Suppressor macrophage treated with lipopolysaccharide for 4 hours (primary cell): ENCODE measurements around the gene DPY19L1.
"Not testable (repeated sequence)": the region's sequence is repeated elsewhere in the genome, so short reads cannot be mapped to it uniquely, and the experiment has no call there.

Source experiments
- DNase-seq: peaks from one replicate; pipeline ENCODE4 v3.0.0-alpha.2; 2020

The DPY19L1 gene

DNA sequence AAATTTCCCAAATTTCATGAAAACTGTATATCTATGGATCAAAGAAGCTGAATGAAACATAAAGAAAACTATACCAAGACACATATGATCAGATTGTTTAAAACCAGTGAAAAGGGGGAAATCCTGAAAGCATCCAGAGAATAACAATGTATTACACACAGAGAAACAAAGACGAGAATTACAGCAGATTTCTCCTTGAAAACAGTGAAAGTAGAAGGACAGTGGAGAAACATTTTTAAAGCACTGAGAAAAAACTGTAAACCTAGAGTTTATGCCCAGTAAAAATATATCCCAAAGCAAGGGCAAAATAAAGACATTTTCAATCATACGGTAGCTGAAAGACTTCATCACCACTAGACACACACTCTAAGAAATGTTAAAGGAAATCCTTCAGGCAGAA is 121.0 kb downstream of the DPY19L1 start:
- DNase-seq: no peak

DNA sequence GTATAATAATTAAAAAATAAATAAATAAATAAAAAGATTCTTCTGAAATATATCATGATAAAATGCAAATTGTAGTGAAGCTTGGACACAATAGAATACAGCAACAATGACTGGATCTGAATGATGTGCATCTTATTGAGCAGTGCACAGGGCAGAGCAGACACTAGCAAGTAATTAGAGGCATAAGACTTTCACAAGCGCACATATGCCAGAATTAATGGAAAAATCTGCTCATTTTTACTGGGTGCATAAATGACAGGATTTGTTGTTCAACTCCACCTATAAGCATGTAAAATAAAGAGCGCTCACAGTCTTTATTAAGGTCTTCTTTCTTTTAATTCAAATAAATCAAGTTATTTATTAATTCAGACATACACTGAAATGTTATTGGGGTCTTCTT is 125.0 kb downstream of the DPY19L1 start:
- no peak for DNase-seq

DNA sequence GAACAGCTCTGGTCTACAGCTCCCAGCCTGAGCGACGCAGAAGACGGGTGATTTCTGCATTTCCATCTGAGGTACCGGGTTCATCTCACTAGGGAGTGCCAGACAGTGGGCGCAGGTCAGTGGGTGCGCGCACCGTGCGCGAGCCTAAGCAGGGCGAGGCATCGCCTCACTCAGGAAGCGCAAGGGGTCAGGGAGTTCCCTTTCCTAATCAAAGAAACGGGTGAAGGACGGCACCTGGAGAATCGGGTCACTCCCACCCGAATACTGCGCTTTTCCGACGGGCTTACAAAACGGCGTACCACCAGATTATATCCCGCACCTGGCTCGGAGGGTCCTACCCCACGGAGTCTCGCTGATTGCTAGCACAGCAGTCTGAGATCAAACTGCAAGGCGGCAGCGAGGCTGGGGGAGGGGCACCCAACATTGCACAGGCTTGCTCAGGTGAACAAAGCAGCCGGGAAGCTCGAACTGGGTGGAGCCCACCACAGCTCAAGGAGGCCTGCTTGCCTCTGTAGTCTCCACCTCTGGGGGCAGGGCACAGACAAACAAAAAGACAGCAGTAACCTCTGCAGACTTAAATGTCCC is 130.9 kb downstream of the DPY19L1 start:
- DNase-seq: not testable (repeated sequence)

DNA sequence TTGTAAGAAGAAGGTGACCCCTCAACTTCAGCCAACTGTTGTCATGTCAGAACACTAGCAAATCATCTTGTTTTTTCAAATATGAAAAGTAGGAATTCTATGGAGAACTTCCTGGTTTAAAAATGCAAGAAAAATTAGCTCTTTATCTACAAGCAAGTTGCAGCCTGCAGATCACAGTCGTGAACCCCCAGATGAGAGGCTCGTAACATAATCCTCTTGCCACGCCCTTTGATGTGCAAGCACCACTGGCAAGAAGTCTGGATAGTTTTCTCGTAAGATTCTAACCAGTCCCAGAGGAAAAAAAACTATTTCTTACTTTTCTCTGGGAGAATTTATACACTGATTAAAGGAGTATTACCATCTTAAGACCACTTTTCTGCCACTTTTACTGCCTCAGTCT is 132.3 kb downstream of the DPY19L1 start:
- DNase-seq: no peak

DNA sequence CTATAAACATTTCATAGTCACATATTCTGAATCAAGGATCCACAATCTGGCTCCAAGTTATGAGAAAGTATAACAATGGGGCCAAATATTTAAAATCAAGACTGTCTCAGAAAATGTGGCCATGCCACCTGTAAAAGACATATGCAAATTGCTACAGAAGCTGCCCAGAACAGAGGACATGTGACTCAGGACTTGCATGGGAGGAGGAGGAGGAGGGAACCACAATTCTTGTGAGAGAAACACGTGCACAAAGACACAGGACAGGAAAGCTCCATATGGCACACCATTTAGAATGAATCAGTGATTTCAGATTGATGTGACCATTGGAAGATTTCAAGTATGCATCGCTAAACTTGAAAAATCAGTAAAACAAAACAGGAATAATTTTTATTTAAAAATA is 133.4 kb downstream of the DPY19L1 start:
- not testable (repeated sequence) for DNase-seq

DNA sequence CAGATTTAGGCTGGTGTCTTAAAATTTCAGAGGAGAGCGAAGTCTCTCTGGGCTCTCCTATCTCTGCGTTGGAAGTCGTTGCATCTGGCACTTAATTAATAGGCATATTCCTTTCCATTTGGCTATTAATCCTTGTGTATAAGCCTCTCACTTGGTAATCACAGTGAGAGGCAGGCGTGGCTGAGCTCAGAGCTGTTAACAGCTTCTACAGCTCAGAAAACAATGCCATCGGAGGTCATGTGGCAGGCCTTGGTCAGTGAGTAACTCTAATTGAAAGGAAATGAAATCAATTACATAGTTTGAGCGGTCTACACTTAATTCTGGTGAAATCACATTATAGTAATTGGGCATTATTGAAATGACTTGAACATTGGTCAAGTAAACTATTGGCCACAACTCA is 135.1 kb downstream of the DPY19L1 start:
- DNase-seq: no peak

DNA sequence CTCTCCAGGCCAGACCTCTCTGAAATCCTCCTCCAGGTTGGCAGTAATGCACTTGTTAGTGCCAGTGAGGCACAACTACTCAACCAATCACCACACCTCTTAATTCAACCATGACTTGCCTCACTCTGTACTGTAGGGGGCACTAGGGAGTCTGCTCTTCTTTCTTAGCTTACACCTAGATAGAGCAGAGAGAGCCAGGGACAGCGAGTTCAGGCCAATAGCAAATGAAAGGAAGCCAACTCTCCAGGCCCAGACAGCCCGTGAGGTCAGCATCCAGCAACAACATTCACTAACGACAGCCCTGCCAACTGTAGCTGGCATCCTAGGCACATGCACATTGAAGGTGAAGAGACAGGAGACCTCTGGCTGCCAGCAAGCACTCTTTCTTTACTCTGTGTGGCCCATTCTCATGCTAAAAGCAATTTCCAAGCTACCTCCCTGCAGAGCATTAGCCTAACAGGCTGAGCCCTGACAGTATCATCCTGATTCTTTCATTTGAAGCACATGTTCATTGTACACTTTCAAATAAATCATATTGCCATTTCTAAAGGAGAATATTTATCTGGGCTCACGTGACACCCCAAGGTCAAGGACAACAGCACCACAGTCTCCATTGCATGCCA is 136.3 kb downstream of the DPY19L1 start:
- DNase-seq: no peak

DNA sequence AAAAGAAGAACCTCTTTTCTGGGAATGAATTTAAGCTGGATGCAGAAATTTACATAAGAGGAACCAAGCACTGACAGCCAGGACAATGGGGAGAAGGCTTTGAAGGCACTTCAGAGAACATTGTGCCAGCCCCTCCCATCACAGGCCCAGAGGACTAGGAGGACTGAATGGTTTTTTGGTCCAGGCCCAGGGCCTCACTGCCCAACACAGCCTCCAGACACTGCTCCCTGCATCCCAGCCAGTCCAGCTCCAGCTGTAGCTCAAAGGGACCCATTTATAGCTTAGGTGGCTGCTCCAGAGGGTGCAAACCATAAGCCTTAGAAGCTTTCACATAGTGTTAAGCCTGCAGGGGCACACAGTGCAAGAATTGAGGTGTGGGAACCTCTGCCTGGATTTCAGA is 142.1 kb downstream of the DPY19L1 start:
- no peak for DNase-seq

DNA sequence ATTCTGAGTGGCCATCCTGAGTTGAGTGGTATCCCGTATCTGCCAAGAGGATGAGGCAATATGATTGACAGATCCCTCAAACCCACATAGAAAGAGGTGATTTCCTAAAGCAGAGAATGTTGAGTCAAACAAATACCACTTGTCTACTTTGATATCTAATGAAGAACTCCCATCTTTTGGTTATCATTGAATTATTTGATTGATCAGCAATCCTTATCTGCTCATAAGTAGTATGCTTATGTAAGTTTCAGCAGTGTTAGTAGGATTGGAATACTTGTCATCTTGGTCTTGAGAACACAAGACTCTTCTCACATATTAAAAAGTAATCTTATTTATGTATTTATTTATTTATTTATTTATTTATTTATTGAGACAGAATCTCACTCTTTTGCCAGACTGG is 147.3 kb downstream of the DPY19L1 start:
- no peak for DNase-seq

DNA sequence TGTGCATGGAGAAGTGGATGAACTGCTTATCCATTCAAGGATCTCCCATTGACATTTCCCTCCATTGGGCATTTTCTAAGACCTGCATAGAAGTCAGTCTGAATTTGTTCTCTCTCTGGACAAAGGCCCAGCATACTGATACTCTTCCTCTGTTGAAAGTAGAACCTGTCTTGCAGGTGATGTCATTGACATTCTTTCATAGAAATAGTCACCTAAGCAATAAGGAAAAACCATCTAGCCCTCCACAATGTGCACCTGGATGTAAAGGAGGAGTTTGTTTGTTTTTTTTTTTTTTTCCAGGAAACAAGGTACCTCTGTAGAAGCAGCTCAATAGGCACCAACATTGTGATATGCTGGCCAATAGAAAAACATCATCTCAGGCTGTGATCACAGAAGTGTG is 150.4 kb downstream of the DPY19L1 start:
- DNase-seq: no peak

DNA sequence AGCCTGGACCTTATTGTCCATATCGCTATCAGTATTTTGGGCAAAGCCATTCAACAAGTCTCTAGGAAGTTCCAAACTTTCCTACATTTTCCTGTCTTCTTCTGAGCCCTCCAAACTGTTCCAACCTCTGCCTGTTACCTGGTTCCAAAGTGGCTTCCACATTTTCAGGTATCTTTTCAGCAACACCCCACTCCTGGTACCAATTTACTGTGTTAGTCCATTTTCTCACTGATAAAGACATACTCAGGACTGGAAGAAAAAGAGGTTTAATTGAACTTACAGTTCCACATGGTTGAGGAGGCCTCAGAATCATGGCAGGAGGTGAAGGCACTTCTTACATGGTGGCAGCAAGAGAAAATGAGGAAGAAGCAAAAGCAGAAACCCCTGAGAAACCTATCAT is 153.4 kb downstream of the DPY19L1 start:
- not testable (repeated sequence) for DNase-seq

DNA sequence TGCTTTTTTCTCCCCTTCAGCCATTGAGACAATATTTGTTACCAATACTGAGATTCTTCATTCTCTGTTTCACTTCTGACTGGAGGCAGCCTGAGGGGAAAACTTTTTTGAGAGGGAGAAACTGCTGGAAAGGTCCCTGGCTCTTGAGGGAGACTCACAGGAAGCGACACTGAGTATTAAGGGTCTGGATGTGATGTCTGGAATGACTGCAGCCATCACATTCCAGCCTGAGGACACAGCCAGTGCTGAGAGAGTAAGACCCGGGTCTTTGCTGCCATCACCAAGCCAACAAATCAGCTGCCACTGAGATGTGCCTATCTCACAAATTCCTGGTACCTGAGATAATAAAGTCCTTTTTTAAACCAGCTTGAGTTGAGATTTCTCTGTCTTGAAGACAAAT is 157.4 kb downstream of the DPY19L1 start:
- no peak for DNase-seq

DNA sequence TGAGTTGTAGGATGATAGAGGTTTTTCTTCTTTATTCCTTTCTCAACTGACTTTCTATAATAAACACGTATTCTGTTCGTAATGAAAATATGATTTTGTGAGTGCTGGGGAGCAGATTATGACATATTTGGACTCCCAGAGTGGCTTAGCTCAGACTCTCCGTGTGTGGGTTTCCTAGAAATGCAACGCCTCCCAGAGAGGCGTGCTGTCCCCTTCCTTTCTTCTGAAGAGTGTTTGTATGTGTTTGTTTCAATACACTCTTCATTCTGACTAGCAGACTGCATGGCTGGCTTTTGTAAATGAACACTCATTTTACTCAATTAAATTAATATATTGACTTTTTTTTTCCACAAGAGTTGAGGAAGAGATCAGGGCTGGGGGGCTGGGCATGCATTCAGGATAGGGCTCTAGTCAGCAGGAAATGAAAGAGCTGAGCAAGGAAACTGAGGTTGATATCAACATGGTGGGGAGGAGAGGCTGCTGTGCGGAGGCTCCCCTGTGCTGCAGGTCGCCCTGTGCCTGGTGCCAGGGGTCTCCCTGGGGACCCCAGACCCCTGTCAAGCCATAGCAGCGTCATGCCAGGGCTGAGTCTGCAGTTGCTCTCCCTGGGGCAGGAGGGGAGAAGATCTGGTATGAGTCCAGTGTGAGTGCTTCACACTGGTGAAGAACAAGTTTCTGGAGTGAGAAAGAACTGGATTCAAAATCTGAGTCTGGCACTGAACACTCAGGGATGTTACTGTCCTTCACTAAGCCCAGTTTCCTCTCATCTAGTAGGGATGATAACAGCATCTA is 158.1 kb downstream of the DPY19L1 start:
- DNase-seq: not testable (repeated sequence)
